Neural progenitor cell (in vitro differentiated cells): ENCODE data around the gene FASTKD2. TPM values are rescaled to one million over a fixed set of nuclear protein-coding genes. Genes with fewer than 3 reads are reported as not detected.
A peak's percentile ranks its signal among the peaks of the same experiment; 100 is the strongest.

Source experiments
- DNase-seq: peaks from one replicate; pipeline ENCODE4 v3.0.0-alpha.2; 2016; ENCODE audit warnings: low spot score
- H2AFZ ChIP-seq: fragments of 200-600 bp; sonication (generic); replicated peaks from 2 replicates; pipeline ENCODE4 v1.6.1; 2016; ENCODE audit warnings: antibody characterized with exemption
- H3F3A ChIP-seq: fragments of 200-600 bp; sonication (generic); 2 replicates; pipeline ENCODE4 v1.6.1; 2016; ENCODE audit warnings: antibody characterized with exemption, low read depth
- H3K27ac ChIP-seq: fragments of 200-600 bp; sonication (generic); 2 replicates; pipeline ENCODE4 v1.5.1; 2016; ENCODE audit warnings: mild to moderate bottlenecking
- H3K27me3 ChIP-seq: fragments of 200-600 bp; sonication (generic); 2 replicates; pipeline ENCODE4 v1.6.1; 2016; ENCODE audit warnings: mild to moderate bottlenecking, moderate library complexity
- H3K36me3 ChIP-seq: fragments of 200-600 bp; sonication (generic); 2 replicates; pipeline ENCODE4 v1.5.1; 2016
- H3K4me1 ChIP-seq: fragments of 200-600 bp; sonication (generic); 2 replicates; pipeline ENCODE4 v1.6.1; 2016; ENCODE audit warnings: mixed run types
- H3K4me2 ChIP-seq: fragments of 200-600 bp; sonication (generic); 2 replicates; pipeline ENCODE4 v1.6.1; 2016
- H3K4me3 ChIP-seq: fragments of 200-600 bp; sonication (generic); 2 replicates; pipeline ENCODE4 v1.5.1; 2016
- H3K79me2 ChIP-seq: fragments of 200-600 bp; sonication (generic); 2 replicates; pipeline ENCODE4 v1.6.1; 2016; ENCODE audit warnings: low read depth
- H3K9ac ChIP-seq: fragments of 200-600 bp; sonication (generic); 2 replicates; pipeline ENCODE4 v1.6.1; 2016
- H3K9me3 ChIP-seq: fragments of 200-600 bp; sonication (generic); 2 replicates; pipeline ENCODE4 v1.5.1; 2016; ENCODE audit warnings: low read depth
- H4K20me1 ChIP-seq: fragments of 200-600 bp; sonication (generic); 2 replicates; pipeline ENCODE4 v1.6.1; 2016; ENCODE audit warnings: low read depth
- H3K27ac Mint-ChIP-seq: 3 replicates; pipeline ENCODE4 v1.8.0; 2021; ENCODE audit warnings: mixed read lengths
- H3K27me3 Mint-ChIP-seq: 2 replicates; pipeline ENCODE4 v1.8.0; 2022; ENCODE audit warnings: low read depth, mild to moderate bottlenecking, inconsistent platforms, moderate library complexity, mixed read lengths; ENCODE audit not compliant: insufficient read depth
- H3K36me3 Mint-ChIP-seq: 3 replicates; pipeline ENCODE4 v1.8.0; 2021; ENCODE audit warnings: mixed read lengths
- H3K4me1 Mint-ChIP-seq: 3 replicates; pipeline ENCODE4 v1.8.0; 2021; ENCODE audit warnings: mixed read lengths
- H3K4me3 Mint-ChIP-seq: 3 replicates; pipeline ENCODE4 v1.8.0; 2021; ENCODE audit warnings: mild to moderate bottlenecking, moderate library complexity, mixed read lengths
- H3K9me3 Mint-ChIP-seq: 3 replicates; pipeline ENCODE4 v1.8.0; 2020; ENCODE audit warnings: mixed read lengths
- EZH2 ChIP-seq: fragments of 200-600 bp; sonication (generic); IDR thresholded peaks from 2 replicates; pipeline ENCODE4 v1.6.1; 2017; ENCODE audit warnings: antibody characterized with exemption, mild to moderate bottlenecking, moderate library complexity
- EZH2phosphoT487 ChIP-seq: fragments of 200-600 bp; sonication (generic); IDR thresholded peaks from 2 replicates; pipeline ENCODE4 v1.6.1; 2017; ENCODE audit warnings: antibody characterized with exemption
- microRNA-seq: library from miRNA; unstranded; fragments of <30 nt; microRNA quantifications from one replicate; pipeline ENCODE4, GENCODE V29; 2016
- small RNA-seq: library from RNA; depleted of rRNA; stranded (forward); fragments of <200 nt; gene quantifications from one replicate; pipeline ENCODE3, GENCODE V24; 2015
- total RNA-seq: library from RNA; depleted of rRNA; stranded (reverse); fragments of >200 nt; gene quantifications from 2 replicates; pipeline ENCODE4 v1.2.3, GENCODE V29; 2015; ENCODE audit warnings: low replicate concordance
- TF ChIP-seq, protein P1 (sequence below): fragments of 200-600 bp; sonication (generic); IDR thresholded peaks from 2 replicates; pipeline ENCODE4 v1.5.1; 2017; ENCODE audit warnings: antibody characterized with exemption, mild to moderate bottlenecking

FASTKD2 gene
- total RNA-seq, 1 donor from 2014 or later: 39.0 TPM

DNA sequence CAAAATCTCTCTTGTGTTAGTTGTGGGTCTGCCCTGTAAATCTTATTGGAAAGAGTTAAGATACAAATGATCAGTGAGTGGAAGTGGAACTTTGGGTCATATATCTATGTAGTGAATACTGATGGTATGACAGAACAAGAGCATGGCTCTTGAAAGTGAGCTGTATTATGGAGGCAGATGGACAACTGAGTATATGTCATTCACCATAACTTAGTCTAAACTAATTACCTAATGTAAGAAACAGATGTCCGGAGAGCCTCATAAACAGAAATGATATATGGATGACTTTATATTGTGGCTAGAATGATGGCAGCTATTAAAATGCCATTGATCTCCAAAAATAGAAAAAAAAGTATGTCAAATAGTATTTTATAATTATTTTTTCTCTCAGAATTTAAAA is 72.4 kb downstream of the FASTKD2 start:
- Mint-ChIP-seq H3K4me3 (no peak overlapping the region), H3K4me1 (no peaks in the 10 kb centered on the region), H3K27me3 (no peaks in the 10 kb centered on the region), H3K9me3 (peaks cover 2% of the 10 kb centered on the region), H3K36me3 (no peaks in the 10 kb centered on the region), H3K27ac (no peak overlapping the region)
- Histone ChIP-seq H3F3A (peaks cover 3% of the 10 kb centered on the region), H3K79me2 (no peaks in the 10 kb centered on the region), H3K4me1 (no peaks in the 10 kb centered on the region), H3K27ac (no peak overlapping the region), H2AFZ (no peak overlapping the region), H4K20me1 (no peaks in the 10 kb centered on the region), H3K27me3 (no peaks in the 10 kb centered on the region), H3K4me2 (no peak overlapping the region), H3K9me3 (no peaks in the 10 kb centered on the region), H3K9ac (no peak overlapping the region), H3K36me3 (no peaks in the 10 kb centered on the region), H3K4me3 (no peak overlapping the region)
- TF ChIP-seq EZH2 (no peak), EZH2phosphoT487 (no peak)
- TF ChIP-seq, protein P1, sequence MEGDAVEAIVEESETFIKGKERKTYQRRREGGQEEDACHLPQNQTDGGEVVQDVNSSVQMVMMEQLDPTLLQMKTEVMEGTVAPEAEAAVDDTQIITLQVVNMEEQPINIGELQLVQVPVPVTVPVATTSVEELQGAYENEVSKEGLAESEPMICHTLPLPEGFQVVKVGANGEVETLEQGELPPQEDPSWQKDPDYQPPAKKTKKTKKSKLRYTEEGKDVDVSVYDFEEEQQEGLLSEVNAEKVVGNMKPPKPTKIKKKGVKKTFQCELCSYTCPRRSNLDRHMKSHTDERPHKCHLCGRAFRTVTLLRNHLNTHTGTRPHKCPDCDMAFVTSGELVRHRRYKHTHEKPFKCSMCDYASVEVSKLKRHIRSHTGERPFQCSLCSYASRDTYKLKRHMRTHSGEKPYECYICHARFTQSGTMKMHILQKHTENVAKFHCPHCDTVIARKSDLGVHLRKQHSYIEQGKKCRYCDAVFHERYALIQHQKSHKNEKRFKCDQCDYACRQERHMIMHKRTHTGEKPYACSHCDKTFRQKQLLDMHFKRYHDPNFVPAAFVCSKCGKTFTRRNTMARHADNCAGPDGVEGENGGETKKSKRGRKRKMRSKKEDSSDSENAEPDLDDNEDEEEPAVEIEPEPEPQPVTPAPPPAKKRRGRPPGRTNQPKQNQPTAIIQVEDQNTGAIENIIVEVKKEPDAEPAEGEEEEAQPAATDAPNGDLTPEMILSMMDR: no peak
- DNase-seq: no peak

DNA sequence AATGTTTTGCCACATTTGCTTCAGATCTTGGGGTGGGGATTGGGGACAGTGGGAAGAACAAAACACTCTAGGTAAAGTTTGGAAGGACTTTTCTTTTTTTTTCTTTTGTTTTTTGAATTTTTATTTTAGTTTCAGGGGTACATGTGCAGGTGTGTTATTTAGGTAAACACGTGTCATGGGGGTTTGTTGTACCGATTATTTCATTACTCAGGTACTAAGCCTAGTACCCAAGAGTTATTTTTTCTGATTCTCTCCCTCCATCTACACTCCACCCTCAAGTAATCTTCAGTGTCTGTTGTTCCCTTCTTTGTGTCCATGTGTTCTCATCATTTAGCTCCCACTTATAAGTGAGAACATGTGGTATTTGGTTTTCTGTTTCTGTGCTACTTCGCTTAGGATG is 73.3 kb downstream of the FASTKD2 start:
- H3K4me1 Mint-ChIP-seq: no peaks in the 10 kb centered on the region
- TF ChIP-seq EZH2phosphoT487: no peak
- TF ChIP-seq, protein P1: no peak
- TF ChIP-seq EZH2: no peak
- Histone ChIP-seq H3K9me3 (no peaks in the 10 kb centered on the region), H3K27ac (no peak overlapping the region), H4K20me1 (no peaks in the 10 kb centered on the region), H3K27me3 (no peaks in the 10 kb centered on the region), H3K36me3 (no peaks in the 10 kb centered on the region), H3F3A (peaks cover 3% of the 10 kb centered on the region), H3K4me2 (no peak overlapping the region), H2AFZ (no peak overlapping the region), H3K9ac (no peak overlapping the region), H3K4me3 (no peak overlapping the region), H3K79me2 (no peaks in the 10 kb centered on the region), H3K4me1 (no peaks in the 10 kb centered on the region)
- H3K27ac Mint-ChIP-seq: no peak overlapping the region
- no peak for DNase-seq
- peaks cover 2% of the 10 kb centered on the region for H3K9me3 Mint-ChIP-seq
- no peaks in the 10 kb centered on the region for H3K27me3 Mint-ChIP-seq
- H3K36me3 Mint-ChIP-seq: no peaks in the 10 kb centered on the region
- H3K4me3 Mint-ChIP-seq: no peak overlapping the region

DNA sequence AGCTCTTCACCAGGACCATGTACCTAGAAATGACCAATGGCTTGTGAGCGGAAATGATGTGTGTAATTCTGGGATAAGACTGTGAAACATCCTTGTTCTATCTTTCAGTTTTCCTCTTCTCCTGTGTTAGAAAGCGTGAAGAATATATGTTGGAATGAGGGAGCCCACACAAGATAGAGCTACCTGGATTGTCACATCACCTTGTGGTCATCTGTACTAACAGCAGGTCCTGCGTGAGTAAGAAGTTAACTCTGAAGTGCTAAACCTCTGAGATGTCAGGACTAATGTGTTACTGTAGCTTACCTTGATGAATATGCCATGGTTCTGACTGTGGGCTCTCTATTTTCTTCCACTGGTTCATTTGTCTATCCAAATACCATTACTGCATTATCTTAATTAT is 75.6 kb downstream of the FASTKD2 start:
- no peak overlapping the region for H3K27ac Mint-ChIP-seq
- Histone ChIP-seq H3K9ac (no peak overlapping the region), H2AFZ (no peak overlapping the region), H3K27ac (no peak overlapping the region), H3K4me3 (no peak overlapping the region), H3K27me3 (no peaks in the 10 kb centered on the region), H4K20me1 (no peaks in the 10 kb centered on the region), H3K9me3 (no peaks in the 10 kb centered on the region), H3F3A (peaks cover 3% of the 10 kb centered on the region), H3K4me2 (no peak overlapping the region), H3K79me2 (no peaks in the 10 kb centered on the region), H3K4me1 (no peaks in the 10 kb centered on the region), H3K36me3 (no peaks in the 10 kb centered on the region)
- no peak for DNase-seq
- no peaks in the 10 kb centered on the region for H3K4me1 Mint-ChIP-seq
- no peaks in the 10 kb centered on the region for H3K36me3 Mint-ChIP-seq
- H3K4me3 Mint-ChIP-seq: no peak overlapping the region
- H3K27me3 Mint-ChIP-seq: no peaks in the 10 kb centered on the region
- no peak for TF ChIP-seq EZH2phosphoT487
- TF ChIP-seq, protein P1: peak; percentile 36
- no peak for TF ChIP-seq EZH2
- no peaks in the 10 kb centered on the region for H3K9me3 Mint-ChIP-seq

Small RNA genes within 50 kb of the gene (microRNA-seq; reads per million reads assigned to microRNA genes)
- gene MIR3130-1 (not detected), gene MIR3130-2 (not detected)

Small RNA genes within 50 kb of the gene (small RNA-seq; reads per million reads assigned to genes)
- not detected for gene MIR3130-2

Other genes starting within 250 kb of the FASTKD2 start
- not detected in 2 replicates for gene FAM237A, start 123.1 kb upstream of the FASTKD2 start, total RNA-seq
- gene DYTN, start 47.2 kb upstream of the FASTKD2 start, total RNA-seq: not detected in 2 replicates
- 3.7 and 3.9 TPM in 2 replicates for gene MDH1B, start 278 bp upstream of the FASTKD2 start, total RNA-seq
- not detected in 2 replicates for gene CPO, start 173.9 kb downstream of the FASTKD2 start, total RNA-seq